Measurements from ENCODE around the gene C2CD3.
"Not testable (repeated sequence)": the region's sequence is repeated elsewhere in the genome, so short reads cannot be mapped to it uniquely, and the experiment has no call there.

C2CD3 gene

DNA sequence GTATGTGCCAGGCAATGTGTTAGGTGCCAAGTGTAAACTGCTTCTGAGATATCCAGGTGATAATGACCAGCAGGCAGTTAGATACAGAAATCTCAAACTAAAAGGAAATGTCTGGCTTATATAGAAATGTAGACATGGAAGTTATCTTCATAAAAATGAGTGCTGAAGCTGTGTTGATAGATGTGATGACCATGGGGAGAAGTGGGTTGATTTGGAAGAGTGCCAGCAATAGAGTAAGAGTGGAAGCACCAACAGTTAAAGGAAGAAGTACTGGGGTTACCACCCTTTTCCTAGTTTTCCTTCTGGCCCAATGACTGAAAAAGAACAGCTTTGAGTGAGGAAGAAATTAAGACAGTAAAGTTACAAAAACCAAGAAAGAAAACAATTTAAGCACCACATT is 68.5 kb downstream of the C2CD3 start:
- FAIRE-seq = no peak

DNA sequence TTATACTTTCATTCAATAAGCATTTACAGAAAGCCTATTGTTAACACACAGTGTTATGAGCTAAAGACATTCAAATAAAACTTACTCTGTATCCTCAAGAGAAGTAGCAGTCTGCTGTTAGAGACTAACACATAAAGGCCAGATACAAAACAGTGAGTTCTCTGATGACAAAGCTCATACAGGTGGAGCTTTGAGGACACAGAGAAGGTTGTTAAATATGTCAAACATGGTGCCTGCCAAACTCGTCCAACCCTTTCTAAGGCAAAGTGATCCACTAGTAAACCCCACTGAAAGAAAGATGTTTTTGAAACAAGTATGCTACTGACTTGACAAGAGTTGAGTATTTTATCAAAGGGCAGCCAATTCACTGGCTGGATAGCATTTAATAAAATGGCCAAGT is 70.1 kb downstream of the C2CD3 start:
- no peak for FAIRE-seq

DNA sequence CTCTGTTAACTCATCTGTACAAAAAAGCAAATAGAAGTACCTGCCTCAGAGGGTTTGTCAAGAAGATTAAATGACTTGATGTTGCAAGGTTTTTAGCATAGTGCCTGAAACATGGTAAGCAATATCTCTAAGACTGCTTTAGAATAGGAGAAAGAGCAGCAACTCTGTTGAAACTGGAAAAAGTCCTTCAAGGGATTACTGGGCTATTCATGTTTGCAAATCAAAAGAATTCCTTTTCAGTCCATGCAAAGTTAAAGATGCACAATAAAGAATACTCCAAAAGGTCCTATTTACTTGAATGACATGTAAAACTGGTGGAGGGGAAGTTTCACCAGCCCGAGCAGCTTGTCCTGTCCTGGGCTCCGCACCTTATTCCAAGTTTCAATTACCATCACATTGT is 70.6 kb downstream of the C2CD3 start:
- FAIRE-seq = no peak

DNA sequence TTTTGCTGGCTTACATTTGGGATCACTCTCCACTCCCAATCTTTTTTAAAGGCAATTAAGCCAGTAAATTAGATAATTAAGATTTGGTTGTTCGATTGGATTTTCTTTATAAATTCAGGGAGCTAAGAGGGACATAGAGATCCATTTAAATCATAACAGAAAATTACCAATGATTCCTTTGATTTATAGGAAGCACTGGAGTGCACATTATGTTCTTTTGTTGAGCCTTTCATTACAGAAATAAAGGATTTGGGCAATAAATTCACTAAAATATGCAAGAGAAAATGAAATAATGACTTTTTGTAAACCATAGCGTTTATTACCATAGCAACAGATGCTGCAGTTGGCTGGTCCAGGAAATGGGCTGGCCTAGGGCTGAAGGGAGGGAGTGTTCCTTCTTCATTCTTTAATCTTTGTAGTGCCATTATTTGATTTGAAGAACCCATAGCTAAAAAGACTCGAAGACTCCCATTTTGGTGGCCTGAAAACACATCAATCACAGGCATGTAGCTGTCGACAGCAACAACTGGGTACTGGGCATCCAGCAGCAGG is 73.0 kb downstream of the C2CD3 start:
- no peak for FAIRE-seq

DNA sequence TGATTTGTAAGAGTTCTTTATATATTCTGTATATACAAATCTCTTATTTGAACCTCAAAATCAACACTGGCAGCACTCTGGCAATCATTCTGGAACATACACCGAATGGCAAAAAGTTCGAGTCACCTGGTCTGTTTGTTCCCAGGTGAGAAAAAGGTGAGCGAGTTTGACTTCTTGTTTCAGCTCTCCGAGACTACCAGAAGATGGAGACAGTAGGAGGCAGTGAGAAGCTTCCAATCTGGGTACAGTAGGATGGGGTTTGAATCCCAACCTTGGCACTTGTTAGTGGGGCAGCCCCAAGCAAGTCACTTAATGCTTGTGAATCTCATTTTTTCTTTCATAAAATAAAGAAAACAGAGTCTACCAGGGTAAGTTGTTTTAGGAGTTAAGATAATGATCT is 76.4 kb downstream of the C2CD3 start:
- FAIRE-seq = no peak

DNA sequence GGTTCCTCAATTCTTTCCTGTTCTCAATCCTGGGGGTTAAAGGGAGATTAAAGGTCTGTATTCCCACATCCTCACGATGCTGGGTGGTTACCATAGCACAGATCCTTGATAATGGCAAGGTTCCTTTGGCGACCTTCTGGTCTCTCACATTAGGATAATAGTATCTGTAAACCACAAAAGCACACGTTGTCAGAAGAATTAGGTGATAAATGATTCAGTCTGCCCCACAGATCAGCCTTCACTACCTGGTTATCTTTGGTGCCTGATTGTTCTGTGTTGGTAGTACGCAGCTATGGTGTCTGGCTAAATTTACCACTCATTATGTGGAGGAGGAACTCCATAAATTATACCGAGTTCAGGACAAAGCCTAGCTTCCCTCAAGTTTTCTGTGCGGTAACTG is 78.4 kb downstream of the C2CD3 start:
- FAIRE-seq = no peak

DNA sequence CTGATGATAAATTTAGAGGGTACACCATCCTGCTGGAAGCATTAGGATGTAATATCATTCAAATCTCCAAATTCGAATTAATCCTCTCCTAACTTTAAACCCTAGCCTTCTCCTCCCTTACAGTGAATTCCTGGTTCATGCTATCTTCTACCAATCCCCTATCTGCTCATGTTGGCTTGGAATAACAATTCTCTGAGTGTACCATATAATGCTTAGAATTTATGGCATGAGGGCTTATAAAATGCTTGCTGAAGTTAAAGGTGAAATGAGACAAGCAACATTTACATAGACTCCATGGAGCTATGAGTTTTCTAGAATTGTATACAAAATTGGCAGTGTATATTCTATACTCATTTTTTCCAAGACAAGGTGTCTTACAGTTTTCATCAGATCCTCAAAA is 79.3 kb downstream of the C2CD3 start:
- no peak for FAIRE-seq

DNA sequence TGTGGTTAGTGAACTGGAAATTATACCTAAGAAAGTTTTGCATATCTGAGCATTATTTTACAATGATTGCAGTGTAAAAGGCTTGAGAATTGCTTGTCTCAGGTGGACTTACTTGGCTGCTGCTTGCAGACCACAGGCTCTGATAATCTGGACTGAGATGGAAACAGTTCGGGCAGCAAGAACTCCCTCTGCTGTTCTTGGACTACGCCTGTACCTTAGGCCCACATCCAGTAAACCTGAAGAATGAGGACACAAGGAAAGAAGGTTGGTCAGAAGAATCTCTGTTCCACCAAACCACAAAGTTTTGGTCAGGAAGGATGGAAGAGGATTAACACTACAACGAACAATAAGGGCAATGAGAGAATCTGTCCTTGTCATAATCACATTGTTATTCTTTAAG is 80.1 kb downstream of the C2CD3 start:
- FAIRE-seq = no peak

DNA sequence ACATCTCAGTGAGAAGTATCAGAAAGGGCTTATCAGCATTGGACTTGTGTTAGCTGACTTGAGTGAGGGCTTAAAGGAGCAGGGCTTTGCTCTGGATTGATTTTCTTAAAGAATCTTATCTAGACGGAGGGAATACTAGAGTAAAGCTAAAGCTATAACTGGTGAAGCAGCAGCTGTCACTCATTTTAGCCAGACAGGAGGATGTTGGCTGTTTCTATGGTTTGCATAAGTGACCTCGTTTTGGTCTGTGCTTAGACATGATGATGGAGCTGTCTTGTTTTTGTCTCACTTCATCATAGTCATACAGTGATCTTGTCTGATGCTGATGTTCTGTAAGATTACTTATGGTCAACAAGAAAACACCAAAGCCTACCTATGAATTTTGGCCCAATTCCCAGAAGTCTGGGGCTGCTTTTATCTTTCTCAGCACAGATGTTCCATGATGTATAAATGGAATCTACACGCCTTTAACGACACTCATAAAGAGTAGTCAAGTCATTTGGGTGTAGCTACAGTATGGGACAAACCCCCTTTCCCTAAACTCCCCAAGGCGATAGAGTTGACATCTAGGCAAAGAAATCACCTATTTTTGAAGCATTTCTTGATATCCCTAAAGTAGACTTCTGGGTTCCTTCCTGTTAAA is 84.4 kb downstream of the C2CD3 start:
- no peak for FAIRE-seq

DNA sequence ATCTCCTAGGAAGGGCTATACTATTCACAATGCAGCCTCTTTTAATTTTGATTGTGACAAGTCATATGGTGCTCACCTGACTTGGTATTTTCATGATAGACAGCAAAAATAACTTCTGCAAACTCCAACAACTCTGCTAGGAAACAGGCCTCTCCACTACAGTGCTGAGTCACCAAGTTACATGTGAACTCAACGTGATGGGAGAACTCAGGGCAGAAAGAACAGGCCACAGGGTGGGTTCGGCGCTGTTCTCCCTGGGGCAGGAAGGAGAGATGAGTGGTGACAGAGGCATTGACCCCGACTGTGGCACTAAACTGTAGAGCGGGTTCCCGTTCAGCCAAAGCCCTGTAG is 85.3 kb downstream of the C2CD3 start:
- FAIRE-seq = no peak

DNA sequence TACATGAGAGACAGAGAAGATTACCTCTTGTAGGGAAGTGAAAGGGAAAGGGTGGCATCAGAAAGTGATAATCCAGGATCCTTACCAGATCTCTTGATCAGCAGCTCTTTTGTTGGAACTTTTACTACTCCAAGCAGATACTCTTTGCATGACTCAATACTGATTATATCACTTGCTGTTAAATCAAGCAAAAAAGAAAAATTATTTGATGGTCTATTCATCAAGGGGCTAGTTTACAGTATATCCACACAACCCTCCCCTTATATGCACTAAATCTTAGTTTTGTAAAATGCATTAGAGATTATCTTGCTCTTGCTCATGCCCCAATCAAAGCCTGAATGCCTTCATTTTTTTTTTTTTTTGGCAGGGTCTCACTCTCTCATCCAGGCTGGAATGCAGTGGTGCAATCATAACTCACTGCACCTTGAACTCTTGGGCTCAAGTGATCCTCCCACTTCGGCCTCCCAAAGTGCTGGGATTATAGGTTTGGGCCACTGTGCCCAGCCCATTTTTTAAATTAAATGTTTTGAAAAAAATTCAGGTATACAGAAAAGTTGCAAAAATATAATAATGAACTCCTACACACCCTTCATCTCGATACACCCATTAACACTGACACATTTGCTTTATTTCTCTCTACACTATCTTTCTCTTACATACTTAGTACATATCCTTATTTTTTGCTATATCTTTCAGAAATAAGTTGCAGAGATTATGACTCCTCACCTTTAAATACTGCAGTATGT is 85.8 kb downstream of the C2CD3 start:
- FAIRE-seq = no peak

DNA sequence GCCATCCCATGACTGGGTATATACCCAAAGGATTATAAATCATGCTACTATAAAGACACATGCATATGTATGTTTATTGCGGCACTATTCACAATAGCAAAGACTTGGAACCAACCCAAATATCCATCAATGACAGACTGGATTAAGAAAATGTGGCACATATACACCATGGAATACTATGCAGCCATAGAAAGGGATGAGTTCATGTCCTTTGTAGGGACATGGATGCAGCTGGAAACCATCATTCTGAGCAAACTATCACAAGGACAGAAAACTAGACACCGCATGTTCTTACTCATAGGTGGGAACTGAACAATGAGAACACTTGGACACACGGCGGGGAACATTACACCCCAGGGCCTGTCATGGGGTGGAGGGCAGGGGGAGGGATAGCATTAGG is 86.9 kb downstream of the C2CD3 start:
- FAIRE-seq = not testable (repeated sequence)

DNA sequence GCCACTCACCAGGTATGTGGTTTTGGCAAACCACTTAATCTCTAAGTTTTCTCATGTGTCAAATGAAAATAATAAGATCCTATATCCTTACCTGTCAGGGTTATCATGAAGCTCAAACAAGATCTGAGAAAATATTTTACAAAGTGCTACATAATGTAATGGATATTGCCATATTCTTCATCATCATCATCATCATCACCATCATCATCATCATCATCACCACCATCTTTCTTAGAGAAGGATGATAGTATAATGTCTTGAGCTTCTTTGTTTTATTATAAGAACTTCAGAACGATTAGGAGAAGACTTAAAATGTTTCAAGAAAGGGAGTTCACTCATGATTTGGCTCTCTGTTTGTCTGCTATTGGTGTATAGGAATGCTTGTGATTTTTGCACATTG is 89.4 kb downstream of the C2CD3 start:
- FAIRE-seq = no peak

DNA sequence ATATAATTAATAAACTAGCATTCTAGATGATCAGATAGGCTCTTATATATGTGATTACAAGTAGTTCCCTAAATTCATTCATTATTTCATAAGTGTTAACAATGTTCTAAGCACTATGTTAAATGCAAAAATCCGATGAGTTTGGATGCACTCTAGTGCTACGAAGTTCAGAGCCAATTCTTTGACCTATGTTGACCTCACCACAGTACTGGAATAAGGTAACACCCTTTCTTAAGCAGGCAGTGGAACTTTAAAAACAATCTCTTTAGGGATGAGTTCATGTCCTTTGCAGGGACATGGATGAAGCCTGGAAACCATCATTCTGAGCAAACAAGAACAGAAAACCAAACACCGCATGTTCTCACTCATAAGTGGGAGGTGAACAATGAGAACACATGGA is 93.6 kb downstream of the C2CD3 start:
- FAIRE-seq = no peak

DNA sequence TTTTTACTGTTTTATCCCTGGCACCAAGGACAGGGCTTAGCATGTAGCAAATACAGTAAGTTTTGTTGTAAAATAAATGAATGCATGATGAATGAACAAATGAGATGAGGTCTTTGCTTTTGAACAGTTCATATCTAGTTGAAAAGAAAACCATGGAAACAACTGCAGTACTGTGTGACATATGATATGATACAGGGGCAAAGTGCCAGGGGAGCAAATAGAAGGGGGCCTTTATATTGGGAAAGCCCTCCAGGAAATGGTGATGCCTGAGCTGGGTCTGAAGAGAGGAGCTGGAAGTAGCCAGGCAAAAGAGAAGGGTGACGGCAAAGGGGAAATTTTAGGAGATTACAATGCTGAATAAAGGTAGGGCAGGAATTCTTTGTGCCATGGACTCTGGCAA is 98.1 kb downstream of the C2CD3 start:
- no peak for FAIRE-seq

DNA sequence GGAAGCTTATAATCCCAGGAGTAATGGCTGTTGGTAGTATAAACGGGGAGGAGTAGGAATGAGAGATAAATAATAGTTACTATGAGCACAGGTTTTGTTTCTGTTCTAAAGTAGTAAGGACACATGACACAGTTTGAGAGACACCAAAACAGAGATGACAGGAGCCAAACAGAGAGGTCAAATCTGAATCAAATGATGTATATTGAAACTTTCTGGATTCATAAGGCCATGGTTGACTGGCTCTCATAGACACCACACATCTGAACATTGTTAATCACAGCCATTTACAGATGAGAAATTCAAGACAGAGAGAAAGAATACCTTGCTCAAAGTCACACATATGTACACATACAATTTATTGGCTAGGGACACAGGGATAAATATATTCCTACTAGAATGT is 98.5 kb downstream of the C2CD3 start:
- FAIRE-seq = no peak

DNA sequence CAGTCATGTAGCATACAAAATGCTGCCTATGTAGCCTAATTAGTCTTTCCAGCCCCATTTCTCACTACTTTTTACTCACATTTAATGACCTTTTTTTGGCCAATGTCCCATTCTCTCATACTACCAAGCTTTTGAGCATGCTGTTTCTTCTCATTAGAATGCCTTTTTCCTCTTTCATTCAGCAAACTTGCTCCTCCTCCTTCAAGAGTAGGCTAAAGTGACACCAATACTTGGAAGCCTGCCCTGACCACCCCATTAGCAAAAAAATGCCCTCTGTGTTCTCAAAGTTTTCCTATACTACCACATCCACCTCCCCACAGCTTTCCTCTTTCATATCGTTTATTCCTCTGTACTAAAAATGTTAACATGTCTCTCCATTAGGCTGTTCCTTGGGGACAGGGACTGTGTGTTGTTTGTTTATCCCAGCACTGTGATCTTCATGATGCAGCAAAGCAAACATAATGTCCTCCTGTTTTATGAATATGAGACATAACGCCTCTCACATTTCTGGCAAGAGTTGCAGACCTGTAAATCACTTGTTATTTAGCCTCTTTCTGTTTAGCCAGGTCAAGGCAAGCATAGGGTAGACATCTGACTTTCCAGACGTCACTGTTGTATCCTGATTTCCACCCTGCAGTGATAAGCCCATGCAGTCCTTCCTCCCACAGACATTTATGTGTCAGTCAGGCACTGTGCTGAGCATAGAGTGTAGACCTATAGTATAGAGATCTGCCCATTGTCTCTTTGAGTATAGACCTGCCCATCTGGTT is 99.9 kb downstream of the C2CD3 start:
- FAIRE-seq = no peak

DNA sequence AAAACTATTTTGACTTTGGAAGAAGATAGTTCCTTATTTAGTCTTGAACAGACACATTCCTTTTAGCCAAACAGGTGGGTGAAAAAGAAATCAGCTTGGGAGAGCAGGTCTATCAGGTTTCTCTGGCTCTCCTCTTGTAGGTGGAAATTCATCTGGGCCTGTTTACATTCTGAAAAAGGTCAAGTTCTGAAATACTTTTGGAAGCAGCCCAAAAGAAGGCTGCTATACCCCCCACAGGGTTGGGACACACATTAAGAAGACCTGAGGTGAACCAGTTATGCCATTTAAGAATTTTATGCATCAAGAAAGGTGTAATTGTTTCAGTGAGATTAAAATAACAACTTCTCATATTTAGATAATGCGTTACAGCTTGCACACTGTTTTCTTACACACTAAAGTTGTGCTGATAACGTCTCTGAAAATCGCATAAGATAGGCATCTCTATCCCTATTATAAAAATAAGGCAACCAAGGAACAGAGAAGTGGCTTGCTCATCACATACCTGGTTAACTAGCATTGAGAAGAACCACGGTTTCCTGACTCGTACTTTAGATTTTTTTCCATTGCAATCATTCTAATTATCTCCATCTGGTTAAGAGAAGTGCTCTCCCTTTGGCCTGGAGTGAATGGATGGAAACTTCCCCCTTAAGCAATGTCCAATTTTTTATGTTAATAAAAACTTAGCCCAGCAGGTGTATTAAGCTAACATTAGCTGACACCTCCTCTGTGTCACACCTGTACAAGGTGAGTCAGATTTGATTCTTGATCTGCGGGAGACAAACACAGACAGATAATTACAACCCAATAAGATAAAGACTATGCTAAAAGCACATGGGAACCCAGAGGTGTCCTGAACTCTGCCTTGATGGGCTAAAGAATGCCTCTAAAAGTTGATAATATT is 101.4 kb downstream of the C2CD3 start:
- FAIRE-seq = no peak

DNA sequence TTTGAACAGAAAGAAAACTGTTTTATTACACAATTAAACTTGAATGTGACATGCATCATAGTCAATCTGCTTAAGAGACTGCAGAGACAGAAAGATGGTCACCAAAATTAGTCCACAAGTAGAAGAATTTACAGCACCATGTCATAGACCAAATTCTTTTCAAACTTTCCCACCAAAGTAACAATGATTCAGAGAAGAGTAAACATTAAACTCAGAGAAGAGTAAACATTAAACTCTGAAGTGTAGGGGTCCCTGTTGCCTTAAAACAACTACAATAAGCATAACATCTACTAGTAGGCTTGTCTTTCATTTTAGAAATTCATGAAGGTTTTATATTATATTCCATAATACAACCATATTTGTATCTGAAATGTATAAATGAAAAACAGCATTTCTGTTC is 104.1 kb downstream of the C2CD3 start:
- not testable (repeated sequence) for FAIRE-seq

DNA sequence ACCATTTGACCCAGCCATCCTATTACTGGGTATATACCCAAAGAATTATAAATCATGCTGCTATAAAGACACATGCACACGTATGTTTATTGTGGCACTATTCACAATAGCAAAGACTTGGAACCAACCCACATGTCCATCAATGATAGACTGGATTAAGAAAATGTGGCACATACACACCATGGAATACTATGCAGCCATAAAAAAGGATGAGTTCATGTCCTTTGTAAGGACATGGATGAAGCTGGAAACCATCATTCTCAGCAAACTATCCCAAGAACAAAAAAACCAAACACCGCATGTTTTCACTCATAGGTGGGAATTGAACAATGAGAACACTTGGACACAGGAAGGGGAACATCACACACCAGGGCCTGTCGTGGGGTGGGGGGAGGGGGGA is 105.3 kb downstream of the C2CD3 start:
- not testable (repeated sequence) for FAIRE-seq

DNA sequence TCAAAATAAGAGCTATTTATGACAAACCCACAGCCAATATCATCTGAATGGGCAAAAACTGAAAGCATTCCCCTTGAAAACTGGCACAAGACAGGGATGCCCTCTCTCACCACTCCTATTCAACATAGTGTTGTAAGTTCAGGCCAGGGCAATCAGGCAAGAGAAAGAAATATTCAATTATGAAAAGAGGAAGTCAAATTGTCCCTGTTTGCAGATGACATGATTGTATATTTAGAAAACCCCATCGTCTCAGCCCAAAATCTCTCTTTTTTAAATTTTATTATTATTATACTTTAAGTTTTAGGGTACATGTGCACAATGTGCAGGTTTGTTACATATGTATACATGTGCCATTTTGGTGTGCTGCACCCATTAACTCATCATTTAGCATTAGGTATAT is 107.2 kb downstream of the C2CD3 start:
- not testable (repeated sequence) for FAIRE-seq

DNA sequence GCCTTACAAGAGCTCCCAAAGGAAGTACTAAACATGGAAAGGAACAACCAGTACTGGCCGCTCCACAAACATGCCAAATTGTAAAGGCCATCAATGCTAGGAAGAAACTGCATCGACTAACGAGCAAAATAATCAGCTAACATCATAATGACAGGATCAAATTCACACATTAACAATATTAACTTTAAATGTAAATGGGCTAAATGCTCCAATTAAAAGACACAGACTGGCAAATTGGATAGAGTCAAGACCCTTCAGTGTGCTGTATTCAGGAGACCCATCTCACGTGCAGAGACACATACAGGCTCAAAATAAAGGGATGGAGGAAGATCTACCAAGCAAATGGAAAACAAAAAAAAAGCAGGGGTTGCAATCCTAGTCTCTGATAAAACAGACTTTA is 109.2 kb downstream of the C2CD3 start:
- FAIRE-seq = not testable (repeated sequence)

Data from TTC549 (cell line).